GM19025 (cell line): ENCODE results near the gene RNASE13.

Experiments used
- ATAC-seq: cut with Tn5 transposase; IDR thresholded peaks from one replicate; pipeline ENCODE4 v1.9.1; 2021; ENCODE audit warnings: mild to moderate bottlenecking, low read depth, moderate library complexity; ENCODE audit not compliant: unreplicated experiment

The RNASE13 gene

GRCh38 chr14:21034707-21035106 is at the start of gene RNASE13:
Gene RNASE13, minus strand, starts transcription at chr14:21034807. Its CDS starts 519 bp downstream, at chr14:21034288.
- ATAC-seq = no peak

GRCh38 chr14:21084396-21084795 is 49.8 kb upstream of the RNASE13 start:
- no peak for ATAC-seq

- ATAC-seq = no peak
Measured at GRCh38 chr14:21083565-21084325, 49.1 kb upstream of the RNASE13 start.

GRCh38 chr14:21081521-21082142 is 47.0 kb upstream of the RNASE13 start:
- ATAC-seq = no peak

GRCh38 chr14:21078726-21079125 is 44.1 kb upstream of the RNASE13 start:
- ATAC-seq = no peak

GRCh38 chr14:21078287-21078686 is 43.7 kb upstream of the RNASE13 start:
- ATAC-seq = no peak

GRCh38 chr14:21077672-21078071 is 43.1 kb upstream of the RNASE13 start:
- no peak for ATAC-seq

GRCh38 chr14:21075719-21076437 is 41.3 kb upstream of the RNASE13 start:
- no peak for ATAC-seq

- no peak for ATAC-seq
Measured at GRCh38 chr14:21074398-21075272, 40.0 kb upstream of the RNASE13 start.

GRCh38 chr14:21073921-21074320 is 39.3 kb upstream of the RNASE13 start:
- no peak for ATAC-seq

GRCh38 chr14:21072781-21073339 is 38.3 kb upstream of the RNASE13 start:
- ATAC-seq = no peak

- ATAC-seq = no peak
Measured at GRCh38 chr14:21072031-21072473, 37.4 kb upstream of the RNASE13 start.

GRCh38 chr14:21071225-21072030 is 36.8 kb upstream of the RNASE13 start:
- peak; percentile 76 for ATAC-seq

- ATAC-seq = peak; percentile 10
Measured at GRCh38 chr14:21070610-21071224, 36.1 kb upstream of the RNASE13 start.

- no peak for ATAC-seq
Measured at GRCh38 chr14:21070083-21070609, 35.5 kb upstream of the RNASE13 start, which contains the start of gene ARHGEF40. Gene ARHGEF40, plus strand, starts transcription at chr14:21070304. Its CDS starts 93 bp downstream, at chr14:21070397.

GRCh38 chr14:21069388-21070082 is 34.9 kb upstream of the RNASE13 start:
- ATAC-seq = no peak

- no peak for ATAC-seq
Measured at GRCh38 chr14:21068521-21069387, 34.1 kb upstream of the RNASE13 start.
